VCaP (cell line): ENCODE results near the gene TPCN1.

Source experiments
- H3K27ac ChIP-seq: fragments of 450-650 bp; 2 replicates; pipeline ENCODE4 v1.5.1; 2017
- CTCF ChIP-seq: fragments of 450-650 bp; conservative IDR thresholded peaks from 2 replicates; pipeline ENCODE4 v1.5.1; 2017; ENCODE audit warnings: mild to moderate bottlenecking, moderate library complexity

The TPCN1 gene

GRCh38 chr12:113234483-113234882, 13.2 kb downstream of the TPCN1 start:
- peak overlapping the region; percentile 100 for H3K27ac ChIP-seq
- TF ChIP-seq CTCF = no peak

GRCh38 chr12:113235976-113236375, 14.7 kb downstream of the TPCN1 start:
- H3K27ac ChIP-seq = peak overlapping the region; percentile 100; the same call in 1 of the 2 replicates

GRCh38 chr12:113236539-113237399, 15.5 kb downstream of the TPCN1 start:
- no peak for TF ChIP-seq CTCF
- H3K27ac ChIP-seq = peak overlapping the region; percentile 100

More at GRCh38 chr12:113235976-113236375, 14.7 kb downstream of the TPCN1 start:
- TF ChIP-seq CTCF = no peak

- peak overlapping the region; percentile 100 for H3K27ac ChIP-seq
- TF ChIP-seq CTCF = no peak
Measured at GRCh38 chr12:113237748-113238147, 16.5 kb downstream of the TPCN1 start.

DNA sequence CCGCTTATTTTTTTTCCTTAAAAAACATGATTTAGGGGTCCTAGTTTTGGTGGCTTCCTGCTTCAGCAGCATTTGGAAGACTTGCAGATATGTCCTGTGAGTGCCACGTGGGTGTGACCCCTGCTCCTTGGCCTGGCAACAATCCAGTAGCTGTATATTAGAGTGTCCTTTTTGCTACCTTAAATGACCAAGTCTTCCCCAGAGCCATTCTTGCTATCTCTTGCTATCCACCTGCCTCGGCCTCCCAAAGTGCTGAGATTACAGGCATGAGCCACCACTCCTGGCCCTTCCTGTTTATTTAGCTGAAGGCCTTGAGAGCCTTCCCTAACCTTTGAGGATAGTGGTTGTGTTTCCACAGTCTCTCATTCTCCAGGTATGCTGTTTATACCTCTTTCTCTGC, 17.0 kb downstream of the TPCN1 start:
- peak overlapping the region; percentile 100 for H3K27ac ChIP-seq
- no peak for TF ChIP-seq CTCF

DNA sequence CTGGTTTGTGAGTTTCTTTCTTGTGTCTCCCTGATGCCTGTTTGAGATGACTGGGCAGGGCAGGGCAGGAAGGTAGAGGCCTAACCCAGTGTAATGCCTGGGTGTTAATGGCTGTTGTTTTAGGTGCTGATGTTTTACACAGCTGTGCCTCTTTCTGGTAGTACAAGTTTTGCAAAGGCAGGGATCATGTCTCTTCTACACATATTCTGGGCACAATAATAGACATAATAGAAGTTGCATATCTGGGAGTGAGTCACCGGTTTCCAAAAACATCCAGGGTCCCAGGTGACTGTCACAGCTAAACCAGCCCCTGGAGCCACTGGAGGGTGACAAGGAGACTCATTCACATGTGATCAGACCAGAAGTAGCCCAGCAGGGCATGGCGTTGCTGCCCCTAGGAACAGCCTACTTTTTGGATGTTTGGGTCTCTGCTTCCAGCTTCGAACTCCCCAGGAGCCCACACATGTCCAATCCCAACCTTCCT, 18.1 kb downstream of the TPCN1 start:
- no peak for TF ChIP-seq CTCF
- peak overlapping the region; percentile 100 for H3K27ac ChIP-seq

GRCh38 chr12:113239811-113240331, 18.6 kb downstream of the TPCN1 start:
- H3K27ac ChIP-seq = peak overlapping the region; percentile 100
- TF ChIP-seq CTCF = no peak
